ENCODE results near the gene GDPD3. TPM values are rescaled to one million over a fixed set of nuclear protein-coding genes. Genes with fewer than 3 reads are reported as not detected.

GDPD3 gene
- total RNA-seq, 1 experiment from 2014 or later: 3.8 TPM

DNA sequence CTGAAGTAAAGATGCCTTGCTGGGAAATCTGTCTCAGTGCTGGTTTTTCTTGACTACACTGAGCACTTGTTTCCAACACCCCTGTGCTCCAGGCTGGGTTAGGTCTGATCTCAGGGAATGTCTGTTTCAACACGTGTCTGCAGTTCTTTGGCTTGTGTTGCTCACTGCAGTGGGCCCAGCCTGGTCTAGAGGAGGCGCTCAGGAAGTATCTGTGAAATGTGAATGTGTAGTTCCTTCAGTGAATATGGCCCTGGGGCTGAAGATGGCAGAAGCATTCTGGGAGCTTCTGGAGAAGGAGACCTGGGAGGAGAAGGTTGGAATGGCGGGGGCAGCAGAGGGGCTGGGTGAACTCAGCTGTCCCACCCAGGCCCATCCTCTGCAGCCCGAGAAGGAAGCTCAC is 9.2 kb downstream of the GDPD3 start:
- no peak for DNase-seq
- Histone ChIP-seq H4K20me1 (ENCODE audit: control insufficient read depth, insufficient read depth, insufficient read length) (no peaks in the 10 kb centered on the region), H3K23me2 (ENCODE audit: insufficient read length, low read depth, low read length, poor library complexity, severe bottlenecking) (no peaks in the 10 kb centered on the region), H3K79me2 (ENCODE audit: insufficient read depth, low read length) (no peaks in the 10 kb centered on the region; the same call in 1 of the 2 replicates), H2BK12ac (ENCODE audit: insufficient read length, low read depth, low read length) (no peak overlapping the region), H3K23ac (ENCODE audit: insufficient read length, low read depth, low read length) (no peak overlapping the region), H2BK20ac (ENCODE audit: low read depth, low read length, poor library complexity, severe bottlenecking) (no peak overlapping the region), H2BK120ac (ENCODE audit: low read depth, low read length, poor library complexity, severe bottlenecking) (no peak overlapping the region), H2AK5ac (ENCODE audit: insufficient read length, low read length) (no peak overlapping the region), H2AFZ (ENCODE audit: low read length) (no peak overlapping the region), H3K9ac (ENCODE audit: extremely low read depth, insufficient read length, low read length) (no peak overlapping the region), H4K5ac (ENCODE audit: insufficient read length, low read depth, low read length) (no peak overlapping the region), H3K27me3 (ENCODE audit: insufficient read depth, low read length) (no peaks in the 10 kb centered on the region), H3K4me2 (ENCODE audit: insufficient read depth, insufficient read length, low read length) (no peak overlapping the region), H3K4me1 (ENCODE audit: insufficient read depth, low read length) (no peaks in the 10 kb centered on the region), H3K27ac (ENCODE audit: insufficient read length, low read depth, low read length) (no peak overlapping the region), H3T11ph (ENCODE audit: low read length) (no peak overlapping the region), H3K56ac (ENCODE audit: insufficient read length, low read depth, low read length) (no peak overlapping the region), H3K79me1 (ENCODE audit: insufficient read depth, low read depth, low read length, poor library complexity, severe bottlenecking) (no peaks in the 10 kb centered on the region), H3K14ac (ENCODE audit: insufficient read depth, low read length) (no peak overlapping the region), H2BK5ac (ENCODE audit: insufficient read length, low read length) (no peak overlapping the region), H3K9me3 (ENCODE audit: control insufficient read depth, low read depth, low read length) (no peaks in the 10 kb centered on the region), H2BK15ac (ENCODE audit: low read depth, low read length) (no peak overlapping the region), H4K8ac (replicated peaks; ENCODE audit: insufficient read length, low read depth, low read length) (no peak overlapping the region), H4K91ac (ENCODE audit: insufficient read length, low read depth, low read length) (no peak overlapping the region), H3K4ac (ENCODE audit: low read depth, low read length) (no peak overlapping the region), H3K18ac (ENCODE audit: insufficient read length, low read depth, low read length) (no peak overlapping the region)
- H3K4me1 Mint-ChIP-seq: no peaks in the 10 kb centered on the region
- H3K4me3 Mint-ChIP-seq: no peak overlapping the region
- H3K36me3 Mint-ChIP-seq (ENCODE audit: insufficient read depth in 1 of 3, low read depth in 3 of 3): peaks cover 6 to 25% (median 21%) of the 10 kb centered on the region in 3 experiments; a peak in 6 of 7 replicates
- WGBS (ENCODE audit: extremely low coverage, insufficient read length, low lambda C conversion rate): no CpG with 5 or more reads among the region's 4 CpGs
- H3K9me3 Mint-ChIP-seq: no peaks in the 10 kb centered on the region
- no peaks in the 10 kb centered on the region for H3K27me3 Mint-ChIP-seq (ENCODE audit: low read depth)
- H3K27ac Mint-ChIP-seq: peak overlapping the region in 2 of 3 experiments; percentile 13 to 49; a peak in 3 of 7 replicates
- TF ChIP-seq CTCF (conservative IDR thresholded peaks at IDR 0.05): no peak

All from H9 (cell line).